Loucy (cell line): Measurements from ENCODE around the gene DHRS12.

ENCODE experiments used
- H2AFZ ChIP-seq: fragments of 200-600 bp; sonication (generic); 2 replicates; pipeline ENCODE4 v1.6.0; 2016; ENCODE audit warnings: antibody characterized with exemption, mild to moderate bottlenecking, low read length, moderate library complexity
- H3F3A ChIP-seq: fragments of 200-600 bp; 2 replicates; pipeline ENCODE4 v1.6.0; 2016; ENCODE audit warnings: antibody characterized with exemption, low read depth, mild to moderate bottlenecking
- H3K27me3 ChIP-seq: fragments of 200-600 bp; sonication (generic); 2 replicates; pipeline ENCODE4 v1.6.1; 2014; ENCODE audit warnings: low read length, mild to moderate bottlenecking; ENCODE audit not compliant: insufficient read depth, poor library complexity, severe bottlenecking
- H3K36me3 ChIP-seq: fragments of 200-600 bp; sonication (generic); 2 replicates; pipeline ENCODE4 v1.6.1; 2016; ENCODE audit warnings: low read length; ENCODE audit not compliant: insufficient read depth
- H3K4me1 ChIP-seq: fragments of 200-600 bp; sonication (generic); 2 replicates; pipeline ENCODE4 v1.5.1; 2014; ENCODE audit warnings: low read length, mild to moderate bottlenecking; ENCODE audit not compliant: insufficient read depth, poor library complexity, severe bottlenecking
- H3K4me2 ChIP-seq: fragments of 200-600 bp; sonication (generic); 2 replicates; pipeline ENCODE4 v1.6.0; 2014; ENCODE audit warnings: antibody characterized with exemption, low read length, low read depth, mild to moderate bottlenecking; ENCODE audit not compliant: poor library complexity, severe bottlenecking
- H3K4me3 ChIP-seq: fragments of 200-600 bp; sonication (generic); 2 replicates; pipeline ENCODE4 v1.5.1; 2014; ENCODE audit warnings: low read length, mild to moderate bottlenecking, mixed read lengths; ENCODE audit not compliant: poor library complexity, severe bottlenecking
- H3K79me2 ChIP-seq: fragments of 200-600 bp; sonication (generic); 2 replicates; pipeline ENCODE4 v1.6.1; 2014; ENCODE audit warnings: low read length; ENCODE audit not compliant: insufficient read depth
- H3K9ac ChIP-seq: fragments of 200-600 bp; sonication (generic); 2 replicates; pipeline ENCODE4 v1.6.0; 2014; ENCODE audit warnings: mild to moderate bottlenecking, low read depth, low read length, moderate library complexity; ENCODE audit not compliant: poor library complexity, severe bottlenecking
- H3K9me2 ChIP-seq: fragments of 200-600 bp; sonication (generic); replicated peaks from 2 replicates; pipeline ENCODE4 v1.6.1; 2016; ENCODE audit warnings: low read depth, low read length, mixed read lengths
- H3K9me3 ChIP-seq: fragments of 200-600 bp; sonication (generic); 2 replicates; pipeline ENCODE4 v1.6.1; 2014; ENCODE audit warnings: mild to moderate bottlenecking, antibody characterized with exemption, low read length, low read depth; ENCODE audit not compliant: insufficient read depth
- H4K20me1 ChIP-seq: fragments of 200-600 bp; sonication (generic); 2 replicates; pipeline ENCODE4 v1.6.0; 2014; ENCODE audit warnings: antibody characterized with exemption, low read length, mild to moderate bottlenecking; ENCODE audit not compliant: insufficient read depth, poor library complexity, severe bottlenecking
- EZH2phosphoT487 ChIP-seq: fragments of 200-600 bp; IDR thresholded peaks from 2 replicates; pipeline ENCODE4 v1.6.1; 2018; ENCODE audit warnings: antibody characterized with exemption, mild to moderate bottlenecking, moderate library complexity, borderline replicate concordance
- TF ChIP-seq, protein P1 (sequence below): fragments of 200-600 bp; sonication (generic); conservative IDR thresholded peaks from 2 replicates; pipeline ENCODE4 v1.5.1; 2014; ENCODE audit warnings: mild to moderate bottlenecking, antibody characterized with exemption, low read length

DHRS12 gene

GRCh38 chr13:51721496-51721895 is 82.5 kb downstream of the DHRS12 start:
- no peaks in the 10 kb centered on the region for H3K9me3 ChIP-seq

DNA sequence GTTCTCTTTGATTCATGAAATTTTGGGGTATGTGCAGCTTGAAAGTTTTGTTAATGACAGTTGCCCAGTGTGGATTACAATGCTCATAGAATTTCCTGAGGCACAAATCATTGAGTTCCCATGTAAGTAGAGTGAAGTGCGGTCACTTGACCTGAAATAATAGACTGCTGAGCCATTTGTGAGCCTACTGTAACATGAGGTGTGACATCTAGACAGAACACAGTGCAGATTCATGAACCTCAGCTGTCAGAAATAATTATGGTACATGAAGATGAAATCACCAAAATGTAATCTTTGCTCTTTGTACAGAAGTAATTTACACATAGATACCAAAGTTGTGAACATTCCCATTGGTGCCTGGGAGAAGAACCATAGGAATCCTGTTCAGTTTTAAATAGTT is 84.6 kb downstream of the DHRS12 start:
- H3K4me3 ChIP-seq, result no peak overlapping the region
- no peak overlapping the region for H2AFZ ChIP-seq
- H3K9ac ChIP-seq, result no peak overlapping the region
- TF ChIP-seq EZH2phosphoT487, result no peak
- TF ChIP-seq, protein P1, sequence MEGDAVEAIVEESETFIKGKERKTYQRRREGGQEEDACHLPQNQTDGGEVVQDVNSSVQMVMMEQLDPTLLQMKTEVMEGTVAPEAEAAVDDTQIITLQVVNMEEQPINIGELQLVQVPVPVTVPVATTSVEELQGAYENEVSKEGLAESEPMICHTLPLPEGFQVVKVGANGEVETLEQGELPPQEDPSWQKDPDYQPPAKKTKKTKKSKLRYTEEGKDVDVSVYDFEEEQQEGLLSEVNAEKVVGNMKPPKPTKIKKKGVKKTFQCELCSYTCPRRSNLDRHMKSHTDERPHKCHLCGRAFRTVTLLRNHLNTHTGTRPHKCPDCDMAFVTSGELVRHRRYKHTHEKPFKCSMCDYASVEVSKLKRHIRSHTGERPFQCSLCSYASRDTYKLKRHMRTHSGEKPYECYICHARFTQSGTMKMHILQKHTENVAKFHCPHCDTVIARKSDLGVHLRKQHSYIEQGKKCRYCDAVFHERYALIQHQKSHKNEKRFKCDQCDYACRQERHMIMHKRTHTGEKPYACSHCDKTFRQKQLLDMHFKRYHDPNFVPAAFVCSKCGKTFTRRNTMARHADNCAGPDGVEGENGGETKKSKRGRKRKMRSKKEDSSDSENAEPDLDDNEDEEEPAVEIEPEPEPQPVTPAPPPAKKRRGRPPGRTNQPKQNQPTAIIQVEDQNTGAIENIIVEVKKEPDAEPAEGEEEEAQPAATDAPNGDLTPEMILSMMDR, result no peak
- no peaks in the 10 kb centered on the region; the same call in 1 of the 2 replicates for H3K36me3 ChIP-seq
- no peaks in the 10 kb centered on the region for H3F3A ChIP-seq
- H3K79me2 ChIP-seq, result no peaks in the 10 kb centered on the region
- H4K20me1 ChIP-seq, result no peaks in the 10 kb centered on the region
- H3K9me3 ChIP-seq, result no peaks in the 10 kb centered on the region
- no peaks in the 10 kb centered on the region for H3K27me3 ChIP-seq
- no peaks in the 10 kb centered on the region for H3K4me1 ChIP-seq
- no peak overlapping the region for H3K4me2 ChIP-seq
- H3K9me2 ChIP-seq, result no peaks in the 10 kb centered on the region

More at GRCh38 chr13:51721496-51721895, 82.5 kb downstream of the DHRS12 start:
- TF ChIP-seq, protein P1, result no peak
- no peak for TF ChIP-seq EZH2phosphoT487
- H2AFZ ChIP-seq, result no peak overlapping the region
- H3K36me3 ChIP-seq, result no peaks in the 10 kb centered on the region; the same call in 1 of the 2 replicates
- no peaks in the 10 kb centered on the region for H3K79me2 ChIP-seq
- H3K27me3 ChIP-seq, result no peaks in the 10 kb centered on the region
- no peaks in the 10 kb centered on the region for H4K20me1 ChIP-seq
- H3K4me3 ChIP-seq, result no peak overlapping the region
- no peaks in the 10 kb centered on the region for H3K9me2 ChIP-seq
- no peak overlapping the region for H3K4me2 ChIP-seq
- no peaks in the 10 kb centered on the region for H3K4me1 ChIP-seq
- no peaks in the 10 kb centered on the region for H3F3A ChIP-seq
- H3K9ac ChIP-seq, result no peak overlapping the region
